SH-SY5Y (cell line): ENCODE results near the gene MBP.

Source experiments
- GATA2 ChIP-seq: IDR thresholded peaks from 2 replicates; pipeline ENCODE4 v1.6.1; 2011; ENCODE audit warnings: mild to moderate bottlenecking, low read depth, low read length
- GATA3 ChIP-seq: IDR thresholded peaks from 2 replicates; pipeline ENCODE4 v1.6.1; 2011; ENCODE audit warnings: low read depth, mild to moderate bottlenecking, low read length, moderate library complexity

DNA sequence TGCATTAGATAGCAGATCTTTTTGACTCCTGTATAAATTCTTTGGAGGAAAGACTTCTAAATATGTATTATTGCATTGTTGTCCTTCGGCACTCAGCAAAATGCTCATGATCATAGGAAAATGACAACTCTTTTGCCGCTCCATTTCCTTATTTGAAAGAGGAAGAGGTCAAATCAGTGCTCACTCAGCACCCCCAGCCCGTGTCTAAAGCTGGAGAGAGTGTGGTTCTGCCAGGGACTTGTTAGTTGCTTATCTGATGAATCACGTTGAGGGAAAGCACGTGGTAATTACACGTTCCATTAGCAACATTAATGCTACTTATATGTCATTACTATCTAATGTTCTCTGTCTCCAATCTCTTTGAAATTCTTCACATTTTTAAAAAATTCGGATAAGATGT lies 46.0 kb upstream of the MBP start:
- TF ChIP-seq GATA2 (no peak), GATA3 (no peak)
